IPS-18a (cell line): ENCODE results near the gene FGFBP1.

ENCODE experiments used
- H3K27ac ChIP-seq: one replicate; pipeline ENCODE4 v1.5.1; 2013; ENCODE audit warnings: low read length
- H3K27me3 ChIP-seq: one replicate; pipeline ENCODE4 v1.6.1; 2013; ENCODE audit warnings: mild to moderate bottlenecking, low read length; ENCODE audit not compliant: control insufficient read depth, insufficient read depth
- H3K36me3 ChIP-seq: one replicate; pipeline ENCODE4 v1.6.1; 2013; ENCODE audit warnings: low read depth, low read length; ENCODE audit not compliant: control insufficient read depth
- H3K4me1 ChIP-seq: one replicate; pipeline ENCODE4 v1.6.1; 2013; ENCODE audit warnings: low read depth, low read length; ENCODE audit not compliant: control insufficient read depth
- H3K4me3 ChIP-seq: one replicate; pipeline ENCODE4 v1.5.1; 2013; ENCODE audit warnings: low read length
- H3K9ac ChIP-seq: one replicate; pipeline ENCODE4 v1.6.1; 2013; ENCODE audit warnings: mild to moderate bottlenecking, low read length, moderate library complexity
- H3K9me3 ChIP-seq: one replicate; pipeline ENCODE4 v1.6.1; 2013; ENCODE audit warnings: low read depth, low read length; ENCODE audit not compliant: control insufficient read depth

FGFBP1 gene

DNA sequence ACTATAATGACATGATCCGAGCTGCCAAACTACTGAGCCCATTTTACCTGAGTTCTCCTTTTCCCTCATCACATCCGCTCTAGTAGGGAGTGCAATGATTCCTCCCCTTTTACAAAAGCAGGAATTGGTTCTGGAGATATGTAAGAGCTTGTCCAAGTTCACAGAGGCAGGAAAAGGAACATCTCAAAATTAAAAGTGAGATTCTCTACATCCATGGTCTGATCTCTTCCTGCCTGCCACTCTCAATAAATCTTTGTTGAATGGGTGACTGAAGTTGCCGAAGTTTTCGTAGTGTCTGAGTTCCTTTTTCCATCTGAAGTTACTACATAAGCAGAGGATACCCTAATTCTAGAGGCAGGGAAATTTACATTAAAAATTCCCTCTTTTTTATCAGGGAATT, at the start of gene FGFBP1:
TSS of gene FGFBP1 (minus strand) at position 101 of the 400 bp plus-strand sequence. CDS start 2,108 bp downstream, outside the sequence.
- Histone ChIP-seq H3K9ac (no peak within 1 kb of the TSS), H3K27ac (no peak within 1 kb of the TSS), H3K4me1 (no peaks in the 10 kb centered on the region), H3K4me3 (no peak within 1 kb of the TSS), H3K9me3 (no peaks in the 10 kb centered on the region), H3K36me3 (no peaks in the 10 kb centered on the region), H3K27me3 (no peaks in the 10 kb centered on the region)

DNA sequence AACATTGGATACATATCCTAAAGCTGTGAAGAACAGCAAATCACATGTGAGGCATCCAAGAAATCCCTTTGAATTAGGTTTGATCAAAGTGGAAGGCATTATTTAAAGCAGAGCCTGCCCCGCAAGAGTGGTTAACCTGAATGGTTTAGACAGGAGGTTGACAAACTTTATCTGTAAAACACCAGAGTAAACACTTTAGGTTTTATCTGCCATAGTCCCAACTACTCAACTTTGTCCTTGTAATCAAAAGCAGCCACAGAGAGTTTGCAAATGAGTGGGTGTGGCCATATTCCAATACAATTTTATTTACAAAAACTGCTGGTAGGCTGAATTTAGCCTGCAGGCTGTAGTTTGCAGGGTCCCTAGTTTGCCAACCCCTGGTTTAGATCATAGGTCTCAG, 49.7 kb upstream of the FGFBP1 start:
- no peak overlapping the region for H3K4me3 ChIP-seq
- no peak overlapping the region for H3K27ac ChIP-seq
- peaks cover 79% of the 10 kb centered on the region for H3K36me3 ChIP-seq
- no peak overlapping the region for H3K9ac ChIP-seq
- H3K4me1 ChIP-seq = no peaks in the 10 kb centered on the region
- H3K9me3 ChIP-seq = no peaks in the 10 kb centered on the region
- no peaks in the 10 kb centered on the region for H3K27me3 ChIP-seq

DNA sequence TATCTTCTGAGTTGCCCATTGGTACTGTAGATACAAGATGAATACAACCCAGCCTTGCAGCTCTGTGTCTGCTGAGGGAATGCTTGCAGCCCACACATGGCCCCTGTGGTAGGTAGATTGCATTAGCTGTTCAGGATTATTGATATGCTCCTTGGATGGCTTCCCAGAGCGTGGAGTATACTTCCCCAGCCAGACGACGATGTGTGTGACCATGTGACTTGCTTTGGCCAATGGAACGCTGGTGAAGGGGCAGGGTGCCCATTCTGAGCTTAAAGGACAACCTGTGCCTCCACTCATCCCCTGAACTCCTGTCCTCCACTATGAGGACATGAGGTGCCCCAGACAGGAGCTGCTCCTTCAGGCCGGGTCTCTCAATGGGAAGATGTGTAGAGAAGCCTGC, 48.4 kb upstream of the FGFBP1 start:
- Histone ChIP-seq H3K9me3 (no peaks in the 10 kb centered on the region), H3K4me1 (no peaks in the 10 kb centered on the region), H3K9ac (no peak overlapping the region), H3K27ac (no peak overlapping the region), H3K36me3 (peaks cover 81% of the 10 kb centered on the region), H3K4me3 (no peak overlapping the region), H3K27me3 (no peaks in the 10 kb centered on the region)

DNA sequence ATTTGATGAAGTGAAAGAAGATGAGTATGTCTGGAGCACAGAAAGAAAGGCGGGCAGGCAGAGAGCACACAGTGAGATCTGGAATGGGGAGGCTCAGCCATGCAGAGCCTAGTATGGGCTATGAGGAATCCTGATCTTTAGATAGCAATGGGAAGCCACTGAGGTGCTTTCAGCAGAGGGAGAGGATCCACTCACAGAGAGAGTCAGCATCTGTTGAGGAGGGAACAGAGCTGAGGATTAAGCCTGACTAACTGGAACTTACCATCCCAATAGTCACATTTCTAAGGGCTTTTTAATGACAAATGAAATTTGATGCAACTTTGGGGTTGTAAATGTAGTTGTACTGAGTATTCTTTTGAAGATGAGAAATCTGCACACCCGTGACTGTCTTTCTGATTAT, 45.1 kb upstream of the FGFBP1 start:
- Histone ChIP-seq H3K27ac (no peak overlapping the region), H3K4me1 (no peaks in the 10 kb centered on the region), H3K9ac (no peak overlapping the region), H3K4me3 (no peak overlapping the region), H3K36me3 (peaks cover 66% of the 10 kb centered on the region), H3K27me3 (no peaks in the 10 kb centered on the region), H3K9me3 (no peaks in the 10 kb centered on the region)

DNA sequence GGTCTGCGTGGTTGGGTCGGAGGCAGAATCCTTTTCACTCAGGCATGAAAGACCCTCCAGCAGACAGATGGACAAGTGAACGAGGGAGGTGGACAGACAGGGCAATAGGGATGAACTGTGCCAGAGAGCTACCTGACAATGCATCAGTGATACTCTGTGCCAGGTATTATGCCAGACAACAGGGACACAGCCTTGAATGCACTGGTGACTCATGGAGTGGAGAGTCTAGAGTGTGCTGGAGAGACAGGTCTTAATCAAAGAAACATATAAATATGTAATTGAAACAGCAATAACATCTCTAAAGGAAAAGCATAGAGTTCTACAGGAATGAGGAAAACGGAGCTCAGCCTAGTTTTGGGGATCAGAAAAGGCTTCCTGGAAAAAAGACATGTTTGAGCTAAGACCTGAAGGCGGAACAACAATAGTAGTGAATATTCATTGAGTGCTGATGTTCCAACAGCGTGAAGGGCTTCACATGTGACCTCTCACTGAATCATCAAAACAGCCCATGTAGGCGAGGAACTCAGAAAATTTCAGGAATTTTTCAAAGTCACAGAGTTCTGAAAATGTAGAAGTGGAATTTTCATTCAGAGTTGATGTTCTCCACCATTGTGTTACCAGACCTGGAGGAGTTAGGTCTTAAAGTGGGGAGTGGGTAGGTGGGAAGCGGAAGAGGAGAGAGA, 44.4 kb upstream of the FGFBP1 start:
- Histone ChIP-seq H3K4me3 (no peak overlapping the region), H3K27me3 (no peaks in the 10 kb centered on the region), H3K9ac (no peak overlapping the region), H3K36me3 (peaks cover 66% of the 10 kb centered on the region), H3K27ac (no peak overlapping the region), H3K4me1 (no peaks in the 10 kb centered on the region), H3K9me3 (no peaks in the 10 kb centered on the region)

DNA sequence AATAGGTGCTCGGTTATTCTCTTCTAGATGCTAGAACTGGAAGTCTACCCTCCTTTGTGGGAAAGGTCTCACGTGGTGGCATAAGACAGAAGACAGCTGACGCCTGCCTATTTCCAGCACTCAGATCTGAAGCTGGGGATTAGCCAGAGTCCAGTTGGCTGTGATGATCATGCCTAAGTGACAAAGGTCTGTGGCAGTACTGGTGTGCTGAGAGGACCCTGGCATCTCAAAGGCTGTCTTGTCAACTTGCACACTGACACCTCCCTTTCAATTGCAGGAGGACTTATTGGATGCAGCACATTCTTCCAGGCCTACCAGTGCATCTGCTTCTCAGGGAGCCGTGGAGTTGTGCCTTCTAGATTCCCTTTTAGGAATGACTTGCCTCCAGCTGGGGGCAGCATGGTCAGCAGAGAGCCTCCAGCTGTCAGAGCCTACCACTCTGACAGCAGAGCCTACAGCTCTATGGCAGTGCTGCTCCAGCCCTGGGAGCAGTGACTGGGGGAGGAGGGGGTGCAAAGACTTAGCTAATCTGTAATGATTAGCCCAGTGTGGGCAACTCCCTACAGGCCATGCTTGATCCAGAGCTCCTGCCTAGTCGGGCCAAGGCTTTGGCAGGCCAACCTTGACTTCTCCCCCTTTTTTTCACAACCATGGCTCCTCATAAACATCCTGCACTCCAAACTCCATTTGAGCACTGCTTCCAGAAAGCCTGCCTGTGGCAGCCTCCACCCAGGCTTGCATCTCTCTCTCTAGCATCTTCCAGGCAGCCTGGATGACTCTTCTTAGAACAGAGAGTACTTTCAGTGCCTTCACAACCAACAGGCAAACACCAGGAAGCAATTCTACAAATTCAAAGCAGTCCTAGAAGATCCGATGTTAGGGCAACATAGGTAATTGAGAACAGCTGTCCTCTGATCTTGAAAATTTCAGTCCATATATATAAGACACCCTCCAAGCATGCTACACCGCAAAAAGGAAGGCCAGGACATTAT, 38.2 kb upstream of the FGFBP1 start:
- no peaks in the 10 kb centered on the region for H3K27me3 ChIP-seq

DNA sequence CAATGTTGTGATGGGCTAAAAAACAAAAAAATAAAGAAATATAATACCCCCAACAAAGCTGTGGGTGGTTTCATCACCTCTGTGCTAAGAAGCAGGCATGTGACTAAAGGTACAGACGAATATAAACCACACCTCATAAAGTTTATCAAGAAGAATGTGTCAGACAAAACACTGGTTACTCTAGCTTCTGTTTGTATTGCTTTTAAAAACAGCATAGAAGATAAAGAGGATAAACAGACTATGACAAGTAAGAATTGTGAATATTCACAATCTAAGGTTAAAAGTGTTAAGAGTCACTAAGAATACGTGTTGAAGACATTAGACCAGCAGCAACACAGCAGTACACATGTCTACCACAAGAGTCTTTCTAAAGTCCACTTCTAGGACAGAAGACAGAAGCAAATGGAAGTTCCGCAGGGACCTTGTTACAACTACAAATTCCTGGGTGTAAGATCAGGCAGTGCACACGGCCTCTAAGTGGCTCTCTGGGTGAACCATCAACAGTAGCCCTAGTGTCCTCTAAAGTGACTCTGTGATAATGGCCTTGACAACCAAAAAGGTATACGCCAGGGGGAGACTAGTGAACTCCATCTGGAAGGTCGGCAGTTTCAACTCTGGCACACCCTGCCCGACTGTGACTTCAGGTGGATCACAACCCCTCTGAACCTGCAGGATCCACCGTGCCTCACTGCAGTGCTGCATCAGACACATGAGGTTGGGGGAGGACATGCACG, 32.7 kb upstream of the FGFBP1 start:
- Histone ChIP-seq H3K4me1 (no peaks in the 10 kb centered on the region), H3K36me3 (peaks cover 7% of the 10 kb centered on the region), H3K4me3 (no peak overlapping the region), H3K9me3 (no peaks in the 10 kb centered on the region), H3K27ac (no peak overlapping the region), H3K9ac (no peak overlapping the region), H3K27me3 (no peaks in the 10 kb centered on the region)

More for the DNA sequence above, 38.2 kb upstream of the FGFBP1 start:
- Histone ChIP-seq H3K9me3 (no peaks in the 10 kb centered on the region), H3K27ac (no peak overlapping the region), H3K4me3 (no peak overlapping the region), H3K36me3 (peaks cover 25% of the 10 kb centered on the region), H3K4me1 (no peaks in the 10 kb centered on the region), H3K9ac (no peak overlapping the region)

DNA sequence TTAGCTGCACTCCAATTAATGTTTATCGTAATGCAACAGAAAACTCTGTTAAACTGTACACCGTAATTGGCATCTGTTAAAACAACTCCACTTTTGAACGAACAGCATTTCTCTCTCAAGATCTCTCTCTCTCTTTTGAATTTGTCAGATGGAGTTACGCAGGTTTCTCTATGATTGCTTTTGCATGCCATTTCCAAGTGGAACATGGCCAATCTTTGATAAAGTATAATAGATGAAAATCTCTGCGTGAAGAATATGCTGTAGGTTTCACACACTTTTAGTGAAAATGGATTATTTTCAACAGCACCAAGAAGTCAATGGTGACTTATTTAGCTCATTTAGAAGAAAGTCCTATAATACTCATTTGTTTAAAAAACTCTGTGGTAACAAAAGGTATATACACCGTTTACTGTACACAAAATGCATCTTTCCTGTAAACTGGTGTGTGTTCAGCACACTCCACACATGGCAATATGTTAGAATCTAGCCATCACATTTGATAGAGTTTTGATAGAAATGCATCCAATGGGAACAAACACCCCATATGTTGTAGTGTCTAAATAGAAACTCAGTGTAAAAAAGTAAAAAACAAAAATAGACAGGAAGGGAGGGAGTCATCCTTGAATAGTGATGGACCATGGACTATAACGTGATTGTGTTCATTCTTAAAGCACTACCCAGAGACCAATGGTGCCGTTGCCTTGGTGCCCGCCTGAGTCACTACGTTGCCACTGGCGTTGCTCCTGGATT, 30.2 kb upstream of the FGFBP1 start:
- Histone ChIP-seq H3K4me1 (no peaks in the 10 kb centered on the region), H3K27ac (no peak overlapping the region), H3K9me3 (no peaks in the 10 kb centered on the region), H3K27me3 (no peaks in the 10 kb centered on the region), H3K36me3 (peaks cover 7% of the 10 kb centered on the region), H3K9ac (no peak overlapping the region), H3K4me3 (no peak overlapping the region)

DNA sequence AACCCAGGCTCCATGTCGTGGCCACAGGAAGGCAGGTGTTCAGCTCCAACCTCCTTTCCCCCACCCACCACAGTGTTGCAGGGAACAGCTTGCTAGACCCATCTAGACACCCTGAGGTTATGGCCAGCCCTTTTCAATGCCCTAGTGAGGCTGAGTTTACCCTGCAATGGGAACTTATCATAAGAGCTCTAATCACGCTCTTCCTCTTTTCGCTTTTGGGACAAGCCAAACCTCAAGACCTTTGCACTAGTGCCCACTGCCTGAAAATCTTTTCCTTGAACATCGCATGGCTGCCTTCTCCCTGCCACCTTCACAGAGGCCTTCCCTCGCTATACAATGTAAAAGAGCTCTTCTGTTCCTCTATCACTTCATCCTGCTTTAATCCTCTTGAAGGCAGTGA, 26.8 kb upstream of the FGFBP1 start:
- no peak overlapping the region for H3K27ac ChIP-seq
- H3K4me3 ChIP-seq = no peak overlapping the region
- no peaks in the 10 kb centered on the region for H3K4me1 ChIP-seq
- no peaks in the 10 kb centered on the region for H3K27me3 ChIP-seq
- no peaks in the 10 kb centered on the region for H3K9me3 ChIP-seq
- H3K36me3 ChIP-seq = peaks cover 7% of the 10 kb centered on the region
- H3K9ac ChIP-seq = no peak overlapping the region

DNA sequence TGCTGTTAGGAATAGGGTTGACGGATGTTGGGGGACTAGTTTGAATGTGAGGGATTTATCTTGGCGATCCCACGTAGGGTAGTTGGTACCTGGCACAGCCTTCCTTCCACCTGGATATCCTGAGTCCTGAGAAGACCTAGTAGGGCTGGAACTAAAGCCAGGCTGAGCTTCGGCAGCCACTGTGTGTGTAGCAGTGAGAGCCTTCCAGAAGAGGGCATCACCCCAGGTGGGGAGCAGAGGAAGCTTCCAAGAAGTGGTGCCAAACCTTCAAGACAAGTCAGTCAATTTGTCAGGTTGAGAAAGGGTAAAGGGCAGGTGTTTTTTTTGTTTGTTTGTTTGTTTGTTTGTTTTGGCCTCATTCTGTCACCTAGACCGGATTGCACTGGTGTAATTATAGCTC, 25.6 kb upstream of the FGFBP1 start:
- H3K9ac ChIP-seq = no peak overlapping the region
- H3K4me1 ChIP-seq = no peaks in the 10 kb centered on the region
- no peak overlapping the region for H3K4me3 ChIP-seq
- H3K27ac ChIP-seq = no peak overlapping the region
- no peaks in the 10 kb centered on the region for H3K27me3 ChIP-seq
- H3K36me3 ChIP-seq = peaks cover 7% of the 10 kb centered on the region
- no peaks in the 10 kb centered on the region for H3K9me3 ChIP-seq

DNA sequence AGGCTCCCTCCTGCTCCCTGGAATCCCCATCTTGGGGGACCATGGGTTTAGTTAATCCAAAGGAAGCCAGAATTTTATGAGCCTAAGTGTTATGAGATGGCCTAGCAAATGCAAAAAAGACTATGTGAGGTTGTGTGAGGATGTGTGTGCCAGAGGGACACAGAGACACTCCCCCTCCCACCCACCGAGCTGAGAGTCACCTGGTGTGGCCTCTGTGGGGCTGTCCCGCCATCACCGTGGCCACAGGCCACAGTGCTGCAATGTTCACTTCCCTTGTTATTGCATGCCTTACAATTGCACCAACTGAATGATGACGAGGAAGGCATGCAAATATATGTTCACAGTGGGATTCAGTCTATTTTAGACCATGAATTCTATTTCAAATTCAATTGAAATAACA, 25.0 kb upstream of the FGFBP1 start:
- H3K9me3 ChIP-seq = no peaks in the 10 kb centered on the region
- no peak overlapping the region for H3K4me3 ChIP-seq

More for the DNA sequence above, 25.0 kb upstream of the FGFBP1 start:
- Histone ChIP-seq H3K27ac (no peak overlapping the region), H3K36me3 (peaks cover 1% of the 10 kb centered on the region), H3K27me3 (no peaks in the 10 kb centered on the region), H3K9ac (no peak overlapping the region), H3K4me1 (no peaks in the 10 kb centered on the region)
